ENCODE data around the gene ASCC3.

The ASCC3 gene

GRCh38 chr6:100473182-100473581 is 407.9 kb downstream of the ASCC3 start:
- TF ChIP-seq, protein P1, sequence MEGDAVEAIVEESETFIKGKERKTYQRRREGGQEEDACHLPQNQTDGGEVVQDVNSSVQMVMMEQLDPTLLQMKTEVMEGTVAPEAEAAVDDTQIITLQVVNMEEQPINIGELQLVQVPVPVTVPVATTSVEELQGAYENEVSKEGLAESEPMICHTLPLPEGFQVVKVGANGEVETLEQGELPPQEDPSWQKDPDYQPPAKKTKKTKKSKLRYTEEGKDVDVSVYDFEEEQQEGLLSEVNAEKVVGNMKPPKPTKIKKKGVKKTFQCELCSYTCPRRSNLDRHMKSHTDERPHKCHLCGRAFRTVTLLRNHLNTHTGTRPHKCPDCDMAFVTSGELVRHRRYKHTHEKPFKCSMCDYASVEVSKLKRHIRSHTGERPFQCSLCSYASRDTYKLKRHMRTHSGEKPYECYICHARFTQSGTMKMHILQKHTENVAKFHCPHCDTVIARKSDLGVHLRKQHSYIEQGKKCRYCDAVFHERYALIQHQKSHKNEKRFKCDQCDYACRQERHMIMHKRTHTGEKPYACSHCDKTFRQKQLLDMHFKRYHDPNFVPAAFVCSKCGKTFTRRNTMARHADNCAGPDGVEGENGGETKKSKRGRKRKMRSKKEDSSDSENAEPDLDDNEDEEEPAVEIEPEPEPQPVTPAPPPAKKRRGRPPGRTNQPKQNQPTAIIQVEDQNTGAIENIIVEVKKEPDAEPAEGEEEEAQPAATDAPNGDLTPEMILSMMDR (IDR thresholded peaks at IDR 0.05; ENCODE audit: low read depth, low read length) = no peak
- no peak overlapping the region for H3K4me3 ChIP-seq (ENCODE audit: low read depth, low read length)

DNA sequence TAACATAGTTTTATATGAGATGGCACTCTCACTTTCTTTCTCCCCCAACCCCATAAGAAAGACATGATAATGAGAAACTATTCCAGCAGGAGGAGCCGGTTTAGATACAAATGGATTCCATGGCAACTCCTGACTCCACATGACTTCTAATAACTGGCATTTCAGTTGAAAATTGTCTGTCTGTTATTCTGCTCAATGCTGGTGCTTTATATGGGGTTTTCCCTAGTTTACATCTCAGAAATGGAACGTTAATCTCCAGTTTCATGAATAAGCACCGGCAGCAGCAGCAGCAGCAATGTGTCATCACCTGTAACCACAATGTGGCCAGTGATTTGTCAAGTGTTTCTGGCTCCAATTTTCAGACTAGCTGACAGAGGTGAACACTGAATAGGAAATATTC is 408.5 kb downstream of the ASCC3 start:
- H3K4me3 ChIP-seq (ENCODE audit: low read depth, low read length) = no peak overlapping the region
- TF ChIP-seq, protein P1 (IDR thresholded peaks at IDR 0.05; ENCODE audit: low read depth, low read length) = no peak

DNA sequence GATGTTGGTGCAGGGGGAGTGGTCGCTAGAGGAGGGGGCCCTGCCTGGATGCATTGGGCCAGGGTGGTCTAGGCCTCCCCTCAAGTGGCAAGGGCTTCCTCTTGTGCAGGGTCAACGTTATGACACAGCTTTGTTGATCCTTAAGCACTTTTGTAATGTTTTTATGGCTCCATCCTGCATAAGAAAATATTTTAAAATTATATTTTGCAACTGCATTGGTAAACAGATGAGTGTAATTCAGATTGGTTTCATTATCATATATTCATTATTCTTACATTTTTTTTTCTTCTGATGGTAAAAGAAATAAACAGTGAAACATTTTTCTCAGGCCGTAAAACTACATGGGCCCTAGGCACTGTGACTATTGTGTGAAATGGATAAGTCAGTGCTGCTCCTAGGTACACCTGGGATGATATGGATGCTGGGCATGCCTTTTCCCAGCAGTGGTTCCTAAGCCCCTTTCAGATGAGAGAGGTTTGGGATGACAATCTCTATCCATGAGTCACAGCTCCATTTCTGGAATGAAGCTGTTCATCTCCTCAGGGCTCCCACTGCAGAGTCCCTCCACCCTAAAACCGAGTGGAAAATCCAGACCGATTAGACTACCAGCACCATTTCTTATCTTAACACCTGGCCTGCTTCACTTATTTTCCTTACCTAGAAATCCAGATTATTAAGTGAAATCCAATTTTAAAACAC is 410.6 kb downstream of the ASCC3 start:
- no peak overlapping the region for H3K4me3 ChIP-seq (ENCODE audit: low read depth, low read length)
- TF ChIP-seq, protein P1 (IDR thresholded peaks at IDR 0.05; ENCODE audit: low read depth, low read length) = no peak

DNA sequence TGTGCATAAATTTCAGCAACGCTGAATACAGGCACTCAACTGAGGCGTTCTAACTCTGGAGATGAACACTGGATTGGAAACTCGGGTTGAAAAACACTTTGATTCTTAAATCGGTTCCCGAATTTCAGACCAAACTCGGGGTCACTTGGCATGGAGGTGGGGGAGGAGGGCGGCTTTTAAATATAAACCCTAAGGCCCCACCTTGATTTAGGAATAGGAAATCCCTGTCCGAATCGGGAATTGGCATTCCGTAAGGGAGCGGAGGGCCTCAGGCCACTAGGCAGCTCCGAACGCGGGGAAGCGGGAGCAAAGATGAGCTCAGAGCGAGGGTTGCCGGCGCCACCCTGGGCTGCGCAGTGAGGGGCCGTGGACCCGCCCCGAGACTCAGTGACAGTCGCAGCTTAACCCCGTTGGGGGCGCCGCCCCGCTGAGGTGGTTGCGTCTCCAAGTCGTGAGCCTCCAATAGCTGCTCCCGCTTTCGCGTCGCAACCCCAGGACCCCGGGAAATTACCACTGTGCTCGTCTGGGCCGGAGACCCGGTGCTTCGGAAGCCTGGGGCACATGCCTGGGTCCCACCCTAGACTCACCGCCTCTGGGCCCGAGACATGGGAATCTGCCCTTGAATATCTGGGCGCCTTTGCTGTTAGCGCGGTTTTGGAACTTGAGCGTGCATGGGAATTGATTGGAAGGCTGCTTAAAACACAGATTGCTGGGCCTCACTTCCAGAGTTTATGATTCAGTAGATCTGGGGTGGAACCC is 411.8 kb downstream of the ASCC3 start:
- no peak overlapping the region for H3K4me3 ChIP-seq (ENCODE audit: low read depth, low read length)
- TF ChIP-seq, protein P1 (IDR thresholded peaks at IDR 0.05; ENCODE audit: low read depth, low read length) = no peak

GRCh38 chr6:100468016-100468622 is 413.0 kb downstream of the ASCC3 start:
- no peak overlapping the region for H3K4me3 ChIP-seq (ENCODE audit: low read depth, low read length)
- TF ChIP-seq, protein P1 (IDR thresholded peaks at IDR 0.05; ENCODE audit: low read depth, low read length) = no peak

GRCh38 chr6:100467129-100468015 is 413.8 kb downstream of the ASCC3 start:
- TF ChIP-seq, protein P1 (IDR thresholded peaks at IDR 0.05; ENCODE audit: low read depth, low read length) = no peak
- H3K4me3 ChIP-seq (ENCODE audit: low read depth, low read length) = no peak overlapping the region

Measured in WI38 (cell line).